Measurements from ENCODE around the gene NARS2.
"Not testable (repeated sequence)": the region's sequence is repeated elsewhere in the genome, so short reads cannot be mapped to it uniquely, and the experiment has no call there.

The NARS2 gene

DNA sequence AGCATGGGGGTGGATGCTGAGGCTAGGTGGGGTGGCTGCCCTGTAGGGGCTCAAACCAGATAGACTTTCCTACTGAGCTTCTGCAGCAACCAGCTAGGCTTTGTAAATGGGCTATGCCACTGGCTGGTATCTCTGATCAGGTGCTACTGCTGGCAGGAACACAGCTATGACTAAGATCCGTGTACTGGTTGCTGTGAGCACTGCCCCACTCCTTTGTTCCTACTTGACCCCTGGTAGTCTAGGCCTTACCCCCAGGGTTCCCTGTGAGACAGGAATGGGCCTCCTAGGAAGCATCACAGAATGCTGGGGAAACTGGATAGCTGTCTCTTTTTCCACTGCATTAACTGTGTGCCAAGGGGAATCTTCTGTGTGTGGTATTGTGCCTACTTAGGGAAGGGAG is 98.6 kb downstream of the NARS2 start:
- no peak for DNase-seq

DNA sequence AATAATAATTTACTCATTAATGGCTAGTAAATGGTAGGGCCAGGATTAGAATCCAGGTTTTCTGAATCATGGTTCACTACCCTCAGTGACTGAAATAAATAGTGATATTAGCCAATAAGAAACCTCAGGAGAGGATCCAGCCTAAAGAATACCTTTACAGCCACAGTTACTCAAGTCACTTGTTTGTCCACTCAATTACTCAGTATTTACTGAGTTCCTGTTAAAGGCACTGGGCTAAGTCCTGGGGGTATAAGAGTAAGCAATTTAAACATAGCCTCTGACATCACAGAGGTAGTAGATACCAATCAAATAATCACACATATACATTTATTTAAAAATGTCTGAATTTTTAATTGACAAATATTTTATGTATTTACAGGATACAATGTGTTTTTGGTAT is 100.2 kb downstream of the NARS2 start:
- no peak for DNase-seq

DNA sequence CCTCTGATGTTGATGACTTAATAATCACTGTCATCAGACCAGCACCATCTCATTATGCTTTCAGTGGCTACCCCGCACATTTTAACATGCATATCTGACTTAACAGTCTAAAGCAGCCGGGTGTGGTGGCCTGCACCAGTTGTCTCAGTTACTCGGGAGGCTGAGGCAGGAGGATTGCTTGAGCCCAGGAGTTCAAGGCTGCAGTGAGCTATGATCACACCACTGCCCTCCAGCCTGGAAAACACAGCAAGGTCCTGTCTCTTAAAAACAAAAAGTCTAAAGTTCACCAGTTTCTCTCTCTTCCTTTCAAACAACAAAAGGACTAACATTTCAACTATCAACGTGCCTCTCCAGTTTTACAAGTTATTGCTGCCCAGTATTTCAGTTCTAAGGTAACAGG is 101.8 kb downstream of the NARS2 start:
- no peak for DNase-seq

DNA sequence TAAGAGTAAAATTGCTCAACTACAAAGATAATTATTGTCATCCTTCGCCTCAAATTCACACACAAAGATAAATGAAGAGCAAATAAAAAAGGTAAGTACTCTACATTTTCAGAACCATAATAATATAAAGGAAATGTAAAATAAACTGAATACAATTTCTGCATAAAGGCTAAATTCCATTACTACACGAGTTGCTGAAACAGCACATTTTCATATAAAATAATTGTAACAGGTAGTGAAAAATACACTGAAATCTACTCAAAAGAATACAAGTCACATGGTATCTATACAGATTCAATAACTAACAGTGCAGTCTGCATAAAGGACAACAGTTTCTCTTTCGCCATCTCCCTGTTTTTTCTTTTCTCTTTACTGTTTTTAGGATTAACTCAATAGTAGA is 102.3 kb downstream of the NARS2 start:
- no peak for DNase-seq

DNA sequence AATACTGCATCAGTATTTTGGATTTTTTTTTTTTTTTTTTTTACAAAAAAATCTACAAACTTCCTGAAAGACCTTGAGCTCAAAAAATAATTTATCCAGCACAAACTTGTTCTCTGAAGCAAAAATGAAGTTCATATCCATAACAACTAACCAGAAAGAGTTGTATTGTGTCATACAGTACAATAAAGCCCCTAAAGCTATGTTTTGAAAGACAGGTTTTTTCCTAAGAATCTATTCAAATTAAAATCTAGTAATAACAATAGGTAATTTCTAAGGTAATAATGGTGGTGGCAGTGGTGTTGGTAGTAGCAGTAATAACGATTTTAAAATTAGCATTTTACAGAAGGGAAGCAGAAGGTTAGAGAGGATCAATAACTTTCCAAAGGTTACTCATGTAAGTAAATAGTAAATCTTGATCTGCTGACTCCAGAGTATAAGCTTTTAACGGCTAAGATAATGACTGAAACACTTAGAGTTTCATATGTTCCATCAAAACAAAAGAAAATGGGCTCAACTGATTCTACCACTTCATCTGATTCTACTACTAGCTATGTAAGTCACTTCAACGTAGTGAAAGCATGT is 103.7 kb downstream of the NARS2 start:
- DNase-seq: no peak

DNA sequence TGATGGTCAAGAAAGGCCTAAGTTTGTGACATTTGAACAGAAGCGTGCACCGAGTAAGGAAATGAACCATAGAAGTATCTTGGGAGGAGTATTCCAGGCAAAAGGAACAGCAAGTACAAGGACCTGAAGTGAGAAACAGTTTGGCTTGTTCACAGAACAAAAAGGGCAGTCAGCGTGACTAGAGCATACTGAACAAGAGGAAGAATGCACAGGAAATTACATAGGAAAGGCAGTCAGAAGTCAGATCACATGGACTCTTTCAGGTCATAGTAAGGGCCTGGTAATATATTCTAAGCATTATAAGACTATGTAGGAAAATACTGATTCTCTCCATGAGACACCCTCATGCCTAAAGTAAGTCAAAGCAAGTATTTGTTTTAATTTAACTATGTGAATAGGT is 104.8 kb downstream of the NARS2 start:
- no peak for DNase-seq

DNA sequence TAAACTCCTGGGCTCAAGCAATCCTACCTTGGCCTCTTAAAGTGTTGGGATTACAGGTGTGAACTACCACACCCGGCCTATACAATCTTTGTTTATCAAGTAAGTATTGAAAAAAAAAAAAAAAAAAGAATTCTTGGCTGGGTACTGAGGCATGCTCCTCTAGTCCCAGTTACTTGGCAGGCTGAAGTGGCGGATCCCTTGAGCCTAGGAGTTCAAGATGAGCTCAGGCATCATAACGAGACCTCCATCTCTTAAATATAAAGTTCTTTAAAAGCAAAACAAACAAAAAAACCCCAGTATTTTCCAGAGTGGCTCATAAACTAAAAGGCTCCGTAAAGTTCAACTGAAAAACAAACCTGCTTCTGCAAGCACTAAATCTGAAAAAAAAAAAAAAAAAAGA is 106.7 kb downstream of the NARS2 start:
- no peak for DNase-seq

DNA sequence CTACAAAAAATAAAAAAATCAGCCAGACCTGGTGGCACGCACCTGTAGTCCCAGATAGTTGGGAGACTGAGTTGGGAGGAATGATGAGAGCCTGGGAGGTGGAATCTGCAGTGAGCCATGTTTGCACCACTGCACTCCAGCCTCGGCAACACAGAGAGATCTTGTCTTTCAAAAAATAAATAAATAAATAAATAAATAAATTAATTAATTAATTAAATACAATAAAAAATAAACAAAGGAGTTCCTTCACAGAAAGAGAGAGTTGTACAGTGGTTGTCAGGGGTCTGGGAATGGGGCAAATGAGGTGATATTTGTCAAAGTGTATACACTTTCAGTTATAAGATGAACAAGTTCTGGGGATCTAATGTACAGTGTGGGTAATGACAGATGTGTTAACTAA is 107.3 kb downstream of the NARS2 start:
- no peak for DNase-seq

DNA sequence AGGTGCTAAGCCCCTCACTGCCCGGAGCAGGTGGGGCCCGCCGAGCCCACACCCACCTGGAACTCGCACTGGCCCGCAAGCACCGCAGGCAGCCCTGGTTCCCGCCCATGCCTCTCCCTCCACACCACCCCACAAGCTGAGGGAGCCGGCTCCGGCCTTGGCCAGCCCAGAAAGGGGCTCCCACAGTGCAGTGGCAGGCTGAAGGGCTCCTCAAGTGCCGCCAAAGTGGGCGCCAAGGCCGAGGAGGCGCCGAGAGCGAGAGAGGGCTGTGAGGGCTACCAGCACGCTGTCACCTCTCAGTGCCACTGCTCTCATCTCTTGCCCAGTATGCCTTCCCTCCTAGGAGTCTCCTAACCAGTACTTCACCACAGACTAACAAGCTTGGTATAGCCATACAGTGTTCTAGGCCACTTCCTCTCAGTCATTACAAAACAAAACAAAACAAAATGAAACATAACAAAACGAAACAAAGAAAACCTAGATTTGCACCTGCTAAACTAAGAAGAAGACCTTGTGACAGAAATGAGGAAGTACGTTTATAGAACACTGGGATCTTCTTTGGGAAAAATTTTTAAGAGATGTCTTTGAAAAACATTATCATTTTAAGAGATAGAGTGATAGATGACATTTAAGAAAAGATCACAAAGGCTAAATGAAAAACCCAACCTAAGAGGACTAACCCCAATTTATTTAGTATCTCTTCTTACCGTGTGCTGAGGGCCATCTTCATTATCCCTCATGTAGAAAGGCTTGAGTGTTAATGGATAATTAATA is 109.3 kb downstream of the NARS2 start:
- no peak for DNase-seq

DNA sequence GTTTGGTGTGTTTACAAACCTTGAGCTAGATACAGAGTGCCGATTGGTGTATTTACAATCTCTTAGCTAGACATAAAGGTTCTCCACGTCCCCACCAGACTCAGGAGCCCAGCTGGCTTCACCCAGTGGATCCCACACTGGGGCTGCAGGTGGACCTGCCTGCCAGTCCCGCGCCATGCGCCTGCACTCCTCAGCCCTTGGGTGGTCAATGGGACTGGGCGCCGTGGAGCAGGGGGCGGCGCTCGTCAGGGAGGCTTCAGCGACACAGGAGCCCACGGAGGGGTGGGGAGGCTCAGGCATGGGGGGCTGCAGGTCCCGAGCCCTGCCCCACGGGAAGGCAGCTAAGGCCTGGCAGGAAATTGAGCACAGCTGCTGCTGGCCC is 109.9 kb downstream of the NARS2 start:
- not testable (repeated sequence) for DNase-seq

DNA sequence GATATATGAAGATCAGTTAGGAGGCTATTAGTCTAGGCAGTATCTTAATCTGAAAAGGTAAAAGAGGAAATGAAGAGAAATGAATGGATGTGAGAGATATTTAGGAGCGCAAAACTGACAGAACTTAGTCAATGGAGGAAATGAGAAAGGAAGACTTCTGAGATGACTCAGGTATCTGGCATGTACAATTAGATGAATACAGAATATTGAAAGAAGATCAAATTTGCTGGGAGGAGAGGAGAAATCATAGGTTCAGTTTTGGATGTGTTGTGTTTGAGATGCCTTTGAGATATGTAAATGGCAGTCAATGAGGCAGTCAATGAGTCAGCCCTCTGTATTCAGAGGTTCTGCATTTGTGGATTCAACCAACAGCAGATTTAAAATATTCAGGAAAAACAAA is 114.2 kb downstream of the NARS2 start:
- DNase-seq: peak; percentile 34

DNA sequence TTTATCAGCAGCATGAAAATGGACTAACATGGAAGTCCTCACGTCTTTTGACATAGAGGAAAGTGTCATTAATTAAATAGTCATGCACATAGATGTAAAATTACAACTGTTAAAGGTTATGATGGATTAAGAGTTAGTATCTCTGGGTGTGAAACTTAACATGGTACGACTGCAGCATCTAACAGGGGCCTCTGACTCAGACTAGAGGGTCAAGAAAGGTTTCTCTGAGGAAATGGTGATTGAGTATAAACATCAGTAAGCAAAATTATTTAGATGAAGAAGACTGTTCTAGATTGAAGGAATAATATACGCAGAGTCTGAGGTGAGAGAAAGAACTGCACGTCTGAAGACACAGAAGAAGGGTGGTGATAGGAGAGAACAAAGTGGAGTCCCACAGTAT is 114.9 kb downstream of the NARS2 start:
- no peak for DNase-seq

DNA sequence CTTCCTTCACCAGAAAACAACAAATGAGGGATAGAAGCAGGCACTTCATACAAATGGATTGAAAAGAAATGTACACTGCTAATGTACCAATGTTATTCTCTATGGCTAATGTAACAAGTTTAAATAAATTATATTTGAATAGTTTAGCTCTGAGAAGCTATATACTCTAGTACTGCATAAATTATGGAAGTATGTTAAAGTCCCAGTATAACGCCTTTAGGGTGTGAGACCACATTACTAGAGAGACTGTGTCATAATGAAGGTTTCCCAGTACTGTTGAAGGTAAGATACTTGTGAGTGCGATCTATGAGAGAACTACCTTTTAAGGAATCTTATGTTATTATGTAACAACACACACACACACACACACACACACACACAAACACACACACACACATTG is 117.2 kb downstream of the NARS2 start:
- no peak for DNase-seq

DNA sequence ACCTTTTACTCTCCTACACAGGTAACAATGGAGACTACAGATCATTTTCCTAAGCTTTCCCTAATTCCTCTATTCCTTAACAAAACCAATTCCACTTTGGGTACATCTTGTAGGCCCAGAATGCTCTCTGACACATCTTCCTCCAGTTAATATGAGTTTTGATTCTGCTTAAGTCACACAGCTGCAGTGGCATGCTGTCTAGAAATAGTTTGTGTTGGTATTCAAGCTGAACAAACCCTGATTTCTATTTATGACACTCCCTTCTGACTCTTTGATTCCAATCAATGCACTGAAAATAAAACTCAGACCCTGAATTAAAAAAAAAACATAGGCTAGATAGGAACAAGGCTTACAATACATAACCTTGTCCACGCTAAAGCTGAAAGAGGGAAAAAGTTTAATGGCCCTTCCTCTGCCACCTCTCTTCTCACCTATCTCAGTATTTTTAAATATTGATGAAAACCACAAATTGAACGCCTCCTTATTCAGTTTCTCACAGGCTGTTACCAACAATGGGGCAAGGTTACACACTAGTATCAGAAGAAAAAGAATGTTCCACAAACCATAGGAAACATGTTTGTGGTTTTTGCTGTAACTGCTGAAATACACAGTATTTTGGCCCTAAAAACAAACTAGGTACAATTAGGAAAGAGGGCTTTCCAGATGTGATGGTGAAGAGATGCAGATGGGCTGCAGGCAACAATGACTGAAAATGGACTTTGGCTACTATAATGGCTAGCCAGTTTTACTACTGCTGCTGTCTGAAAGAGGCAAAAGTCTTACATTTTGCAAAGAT is 121.3 kb downstream of the NARS2 start:
- no peak for DNase-seq

DNA sequence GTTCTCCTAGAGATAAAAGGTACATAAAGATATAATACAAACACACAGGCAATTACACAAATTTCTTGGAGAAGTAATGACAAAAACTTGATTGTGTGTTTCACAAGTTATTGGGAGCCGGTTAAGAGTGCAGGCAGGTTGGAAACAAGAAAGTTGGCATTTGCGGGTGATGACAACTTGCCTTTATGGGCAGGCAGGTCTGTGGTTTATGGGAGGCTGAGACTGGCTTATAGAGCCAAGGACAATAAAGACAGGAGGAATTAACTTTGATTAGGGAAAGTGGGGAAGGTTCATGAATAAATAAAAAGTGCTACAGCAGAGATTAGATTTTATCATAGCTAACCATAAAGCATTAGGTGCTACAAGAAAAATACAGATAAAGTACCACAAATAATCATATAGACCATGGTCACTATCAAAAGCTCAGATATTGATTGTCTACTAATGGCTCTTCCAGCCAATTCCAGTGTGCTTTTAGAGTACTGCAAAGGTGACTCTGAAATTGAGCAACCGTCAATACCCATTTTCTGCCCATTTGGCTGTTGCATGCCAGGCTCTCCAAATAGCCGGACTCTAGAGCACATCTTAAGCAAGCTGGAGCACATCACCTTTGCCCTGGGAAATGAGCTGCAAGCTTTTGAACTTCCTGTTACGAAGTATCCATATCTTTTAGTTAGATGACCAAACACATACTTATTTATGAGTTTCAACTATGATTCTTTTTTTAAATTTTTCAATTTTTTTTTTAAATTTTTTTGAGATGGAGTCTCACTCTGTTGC is 123.1 kb downstream of the NARS2 start:
- DNase-seq: no peak

DNA sequence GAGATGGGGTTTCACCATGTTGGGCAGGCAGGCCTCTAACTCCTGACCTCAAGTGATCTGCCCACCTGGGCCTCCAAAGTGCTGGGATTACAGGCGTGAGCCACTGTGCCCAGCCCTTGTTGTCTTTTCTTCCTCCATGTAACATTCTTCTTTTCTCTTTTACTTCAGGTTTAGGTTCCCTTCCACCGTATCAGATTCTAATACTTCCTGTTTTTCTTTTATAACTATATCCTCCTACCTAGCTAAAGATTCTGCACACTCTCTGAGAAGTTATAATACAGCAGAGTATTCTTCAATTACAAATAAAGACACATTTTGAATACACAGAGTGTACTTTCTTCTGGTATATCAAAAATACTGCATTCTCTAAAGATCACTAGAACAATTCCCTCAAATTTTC is 123.8 kb downstream of the NARS2 start:
- no peak for DNase-seq

DNA sequence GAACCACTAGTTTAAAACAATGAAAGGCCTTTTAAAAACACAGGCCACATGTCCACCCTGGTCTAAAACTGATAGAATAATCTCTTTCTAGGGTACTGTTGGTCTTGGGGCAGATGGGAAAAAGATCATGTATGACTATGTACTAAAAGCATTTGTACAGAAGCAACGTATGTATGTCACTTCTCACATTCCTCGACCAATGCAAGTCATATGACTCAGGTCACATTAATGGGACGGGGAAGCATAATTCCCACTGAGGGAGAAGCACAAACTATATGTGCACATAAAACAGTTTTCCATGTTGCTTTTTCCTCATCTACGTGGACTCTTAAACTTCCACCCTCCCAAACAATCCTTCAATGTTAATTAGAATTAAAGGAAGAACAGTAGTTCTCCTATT is 124.8 kb downstream of the NARS2 start:
- peak; percentile 52 for DNase-seq

DNA sequence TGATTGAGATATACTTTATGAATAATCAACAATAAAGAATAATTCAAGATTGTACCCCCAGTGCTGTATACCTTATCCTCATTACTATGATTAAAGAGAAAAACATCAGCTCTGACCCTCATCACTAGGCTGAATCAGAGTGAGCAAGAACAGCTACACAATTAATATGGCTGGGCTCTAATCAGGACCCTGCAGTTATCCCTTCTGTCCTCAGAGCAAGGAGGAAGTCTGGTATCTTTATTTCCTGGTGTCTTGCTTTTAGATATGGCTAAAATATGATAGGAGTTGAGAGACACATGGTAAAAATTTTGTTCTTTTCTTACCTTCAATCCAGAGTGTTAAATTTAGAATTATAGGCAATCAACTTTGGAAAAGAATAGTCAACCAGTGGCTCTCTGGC is 128.5 kb downstream of the NARS2 start:
- DNase-seq: no peak

DNA sequence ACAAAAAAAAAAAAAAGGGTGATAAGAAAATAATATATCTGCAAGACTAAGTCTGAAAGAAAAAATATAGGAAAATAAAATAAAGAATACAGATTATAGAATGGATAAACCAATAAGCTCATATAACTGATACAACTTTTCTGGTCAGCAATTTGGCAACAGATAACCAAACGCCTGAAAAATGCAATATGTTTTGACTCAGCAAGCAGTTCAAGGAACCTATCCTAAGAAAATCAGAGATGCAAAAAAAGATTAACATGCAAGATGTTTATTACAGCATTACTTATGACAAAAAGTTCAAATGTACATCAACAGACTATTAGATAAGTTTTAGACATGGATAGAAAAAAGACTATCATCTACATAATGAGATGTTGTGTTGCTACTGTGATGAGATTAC is 129.9 kb downstream of the NARS2 start:
- no peak for DNase-seq

DNA sequence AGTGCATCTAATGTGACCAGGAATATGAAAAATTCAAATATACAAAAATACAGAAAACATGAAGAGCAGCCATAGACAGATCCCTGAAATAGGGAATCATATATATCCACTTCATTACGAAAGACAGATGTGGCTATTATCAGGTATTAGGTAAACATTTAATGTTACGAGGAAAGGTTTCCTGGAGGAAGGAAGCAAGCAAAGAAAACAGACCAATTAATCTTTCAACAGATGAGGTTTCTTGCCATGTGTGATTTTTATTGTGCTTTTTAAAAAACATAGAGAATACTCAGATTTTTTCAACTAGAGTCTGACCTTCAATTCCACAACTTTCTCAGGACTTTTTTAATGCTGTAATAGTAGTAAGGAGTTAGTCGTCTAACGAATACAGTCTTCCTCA is 132.7 kb downstream of the NARS2 start:
- DNase-seq: no peak

DNA sequence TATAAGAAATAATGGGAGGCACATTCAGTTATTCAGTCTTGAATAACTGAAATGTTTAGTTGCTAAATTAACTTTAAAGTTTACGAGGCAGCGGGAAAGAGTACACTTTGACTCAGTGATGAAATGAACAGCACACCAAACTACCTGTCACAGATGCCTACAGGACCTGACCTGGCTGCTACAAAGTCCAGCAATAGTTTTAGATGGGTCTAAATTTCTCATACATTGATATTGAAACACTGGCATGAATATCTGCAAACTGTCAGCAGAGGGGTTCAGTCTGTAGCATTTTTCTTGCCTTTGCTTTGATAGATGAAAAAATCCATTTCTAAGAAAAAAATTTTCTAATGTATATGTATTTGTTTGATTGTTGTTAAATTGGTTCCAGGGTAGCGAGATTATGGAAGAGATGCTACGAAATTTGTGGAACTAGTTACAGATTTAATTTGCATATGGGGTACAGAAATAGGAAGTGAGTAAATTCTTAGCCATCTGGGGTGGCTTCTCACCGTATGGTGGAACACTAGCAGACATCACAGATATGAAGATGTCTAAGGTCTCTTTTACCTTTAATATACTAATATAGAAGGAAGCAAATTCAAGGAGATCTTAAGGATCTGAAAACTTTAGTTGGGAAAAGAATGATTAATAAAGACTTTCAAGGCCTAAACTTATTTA is 136.2 kb downstream of the NARS2 start:
- no peak for DNase-seq

DNA sequence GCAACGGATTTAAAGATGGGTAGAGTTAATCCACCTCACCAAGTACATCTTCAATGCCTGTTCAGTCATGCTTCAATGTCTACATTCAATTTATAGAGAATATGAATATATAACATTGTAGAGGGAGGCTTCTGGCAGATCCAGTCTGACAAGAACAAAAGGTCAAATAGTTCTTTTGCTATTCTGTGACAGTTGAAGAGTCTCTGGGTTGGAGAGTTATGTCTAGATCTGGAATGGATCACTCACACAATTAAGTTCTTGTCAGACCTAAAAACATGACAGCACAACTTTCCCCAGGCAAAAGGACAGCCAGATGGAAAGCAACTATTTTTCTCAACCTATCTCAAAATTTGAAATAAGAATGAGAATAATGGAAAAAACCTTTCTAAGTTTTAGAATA is 141.7 kb downstream of the NARS2 start:
- no peak for DNase-seq
